ENCODE data around the gene VCPKMT.

DNA sequence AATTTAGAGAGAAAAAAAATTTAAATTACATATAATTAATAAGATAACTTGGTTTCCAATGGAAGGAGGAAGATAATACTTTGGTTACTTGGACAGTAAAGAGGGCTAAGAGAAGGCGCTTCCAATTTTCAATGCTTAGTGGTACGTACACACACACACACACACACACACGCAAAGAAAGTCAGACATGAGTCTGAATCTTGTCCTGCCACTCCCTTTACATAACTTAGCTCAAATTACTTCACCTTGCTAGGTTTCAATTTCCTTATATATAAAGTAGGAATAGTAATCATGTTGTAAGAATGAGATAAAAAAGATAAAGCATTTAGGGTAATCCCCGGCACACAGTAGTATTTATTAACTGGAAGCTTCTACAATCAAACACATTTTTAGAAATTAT lies 39.7 kb upstream of the VCPKMT start:
- TF ChIP-seq EZH2 (IDR thresholded peaks at IDR 0.05) (no peak), POLR2AphosphoS5 (IDR thresholded peaks at IDR 0.05; ENCODE audit: borderline replicate concordance, low read depth, low read length) (no peak), FOXP2 (optimal IDR thresholded peaks at IDR 0.05; ENCODE audit: control extremely low read depth, extremely low read length, insufficient read depth) (no peak)
